RKO (cell line): Measurements from ENCODE around the gene GYPB.
A peak's percentile ranks its signal among the peaks of the same experiment; 100 is the strongest.
"Not testable (repeated sequence)": the region's sequence is repeated elsewhere in the genome, so short reads cannot be mapped to it uniquely, and the experiment has no call there.

ENCODE experiments used
- DNase-seq: peaks from one replicate; pipeline ENCODE4 v3.0.0-alpha.2; 2016; ENCODE audit warnings: low spot score

The GYPB gene

DNA sequence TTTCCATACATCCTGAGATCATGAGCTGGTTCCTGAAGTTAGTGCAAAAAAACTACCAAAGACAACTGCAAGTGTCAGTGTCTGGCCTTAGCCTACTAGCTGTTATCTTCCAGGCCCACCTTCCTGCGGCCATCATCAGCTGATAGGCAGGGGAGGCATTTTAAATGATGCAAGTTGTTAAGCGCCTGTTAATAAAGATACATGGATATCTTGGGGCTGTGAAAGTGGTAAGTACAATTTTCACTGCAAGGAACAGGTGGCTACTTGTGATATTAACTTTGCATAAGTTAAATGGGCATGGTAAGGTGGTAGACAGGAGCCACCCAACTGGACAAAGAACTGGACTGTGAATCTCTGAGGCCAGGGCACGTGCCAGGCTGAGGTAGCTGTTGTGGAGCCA, at the start of gene GYPB:
Gene GYPB, minus strand, starts transcription at position 104 of the 400 bp plus-strand sequence. Its CDS starts 93 bp downstream, at position 11.
- not testable (repeated sequence) for DNase-seq

DNA sequence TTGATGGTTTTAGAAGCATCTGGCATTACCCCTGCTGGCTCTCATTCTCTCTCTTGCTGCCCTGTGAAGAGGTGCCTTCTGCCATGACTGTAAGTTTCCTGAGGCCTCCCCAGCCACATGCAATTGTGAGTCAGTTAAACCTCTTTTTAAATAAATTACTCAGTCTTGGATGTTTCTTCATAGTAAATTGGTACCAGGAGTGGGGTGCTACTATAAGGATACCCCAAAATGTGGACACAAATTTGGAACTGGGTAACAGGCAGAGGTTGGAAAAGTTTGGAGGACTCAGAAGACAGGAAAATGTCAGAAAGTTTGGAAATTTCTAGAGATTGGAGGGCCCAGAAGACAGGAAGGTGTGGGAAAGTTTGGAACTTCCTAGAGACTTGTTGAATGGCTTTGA, 42.4 kb upstream of the GYPB start:
- not testable (repeated sequence) for DNase-seq

DNA sequence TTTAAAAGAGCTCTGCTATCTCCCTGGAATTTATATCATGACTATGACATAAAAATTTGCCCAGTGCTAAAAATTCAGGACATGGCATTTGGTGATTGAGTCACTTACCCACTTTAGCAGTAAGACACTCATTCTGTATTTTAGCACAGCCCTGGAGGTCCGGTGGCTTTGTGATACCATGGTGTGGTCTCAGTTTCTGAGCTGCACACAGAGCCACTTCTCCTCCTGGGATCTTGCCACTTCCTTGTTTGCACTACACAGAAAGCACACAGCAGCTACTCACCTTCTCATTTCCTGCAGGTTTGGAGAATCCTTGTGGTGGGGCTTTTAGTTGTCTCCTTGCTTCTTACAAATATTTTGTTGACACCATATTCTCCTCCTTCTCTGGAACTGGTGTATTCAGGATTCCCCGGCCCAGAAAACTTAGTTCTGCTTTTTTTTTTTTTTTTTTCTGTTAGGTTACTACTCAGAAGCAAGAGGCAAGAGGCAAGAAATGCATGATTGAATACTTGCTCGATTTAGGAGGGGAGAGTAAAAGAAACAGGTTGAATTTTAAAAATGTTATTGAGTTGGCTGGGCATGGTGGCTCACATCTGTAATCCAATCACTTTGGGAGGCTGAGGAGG, 41.2 kb upstream of the GYPB start:
- DNase-seq = not testable (repeated sequence)

DNA sequence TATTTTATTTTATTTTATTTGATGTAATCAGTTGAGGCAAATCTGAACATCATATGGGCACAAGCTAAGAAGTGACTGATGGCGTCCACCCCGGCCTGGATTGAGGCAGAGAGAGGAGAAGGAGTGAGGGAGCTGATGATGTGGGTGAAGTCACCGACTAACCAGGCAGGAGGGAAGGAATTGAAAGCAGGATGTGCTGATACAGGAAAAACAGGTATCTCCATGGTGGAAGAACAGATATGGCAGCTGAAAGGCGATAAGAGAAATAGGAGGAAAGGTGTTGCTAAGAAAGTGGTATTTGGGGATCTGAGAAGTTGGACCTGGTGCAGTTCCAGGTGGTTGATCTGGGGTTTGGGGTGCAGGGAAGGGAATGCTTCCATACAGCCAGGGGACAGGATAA, 37.6 kb upstream of the GYPB start:
- no peak for DNase-seq

DNA sequence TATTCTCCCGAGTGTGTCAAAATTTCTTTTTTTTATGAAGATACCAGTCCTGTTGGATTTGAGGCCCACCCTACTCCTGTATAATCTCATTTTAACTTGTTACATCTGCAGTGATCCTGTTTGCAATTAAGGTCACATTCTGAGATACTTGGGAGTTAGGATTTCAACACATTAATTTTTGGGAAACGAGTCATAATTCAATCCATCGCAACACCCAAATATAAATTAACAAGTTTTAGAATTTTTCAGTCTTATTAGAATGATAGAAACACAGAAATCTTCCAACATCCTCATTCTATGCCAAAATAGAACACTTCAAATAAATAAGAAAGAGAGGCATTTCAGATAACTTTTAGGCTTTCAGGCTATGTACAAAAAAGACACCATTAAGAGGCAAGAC, 36.2 kb upstream of the GYPB start:
- not testable (repeated sequence) for DNase-seq

DNA sequence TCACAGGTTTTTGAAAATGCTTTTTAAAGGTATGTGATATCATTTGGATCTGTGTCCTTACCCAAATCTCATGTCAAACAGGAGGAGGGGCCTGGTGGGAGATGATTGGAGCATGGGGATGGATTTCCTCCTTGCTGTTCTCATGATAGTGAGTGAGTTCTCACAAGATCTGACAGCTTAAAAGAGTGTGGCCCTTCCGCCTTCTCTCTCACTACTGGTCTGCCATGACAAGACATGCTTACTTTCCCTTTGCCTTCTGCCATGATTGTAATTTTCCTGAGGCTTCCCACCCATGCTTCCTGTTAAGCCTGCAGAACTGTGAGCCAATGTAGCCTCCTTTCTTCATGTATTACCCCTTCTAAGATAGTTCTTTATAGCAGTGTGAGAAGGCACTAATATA, 32.3 kb upstream of the GYPB start:
- DNase-seq = not testable (repeated sequence)

DNA sequence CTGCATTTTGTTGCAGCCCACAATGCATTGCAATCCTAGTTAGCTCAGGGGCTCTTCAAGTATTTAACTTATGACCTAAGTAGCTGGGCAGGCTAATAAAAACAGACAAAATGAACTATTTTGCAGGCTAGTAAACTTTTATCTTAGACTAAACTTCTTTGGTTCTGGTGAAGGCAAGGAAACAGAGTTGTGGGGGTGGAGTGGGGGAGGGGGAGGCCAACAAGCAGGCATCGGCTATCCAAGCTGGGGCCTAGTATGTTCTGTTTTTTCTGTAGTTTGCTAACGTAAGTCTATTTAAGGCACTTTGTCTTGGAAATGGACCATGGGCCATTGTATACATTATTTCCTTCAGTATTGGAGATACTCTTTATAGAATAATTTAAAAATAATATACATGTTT, 31.5 kb upstream of the GYPB start:
- DNase-seq = not testable (repeated sequence)

DNA sequence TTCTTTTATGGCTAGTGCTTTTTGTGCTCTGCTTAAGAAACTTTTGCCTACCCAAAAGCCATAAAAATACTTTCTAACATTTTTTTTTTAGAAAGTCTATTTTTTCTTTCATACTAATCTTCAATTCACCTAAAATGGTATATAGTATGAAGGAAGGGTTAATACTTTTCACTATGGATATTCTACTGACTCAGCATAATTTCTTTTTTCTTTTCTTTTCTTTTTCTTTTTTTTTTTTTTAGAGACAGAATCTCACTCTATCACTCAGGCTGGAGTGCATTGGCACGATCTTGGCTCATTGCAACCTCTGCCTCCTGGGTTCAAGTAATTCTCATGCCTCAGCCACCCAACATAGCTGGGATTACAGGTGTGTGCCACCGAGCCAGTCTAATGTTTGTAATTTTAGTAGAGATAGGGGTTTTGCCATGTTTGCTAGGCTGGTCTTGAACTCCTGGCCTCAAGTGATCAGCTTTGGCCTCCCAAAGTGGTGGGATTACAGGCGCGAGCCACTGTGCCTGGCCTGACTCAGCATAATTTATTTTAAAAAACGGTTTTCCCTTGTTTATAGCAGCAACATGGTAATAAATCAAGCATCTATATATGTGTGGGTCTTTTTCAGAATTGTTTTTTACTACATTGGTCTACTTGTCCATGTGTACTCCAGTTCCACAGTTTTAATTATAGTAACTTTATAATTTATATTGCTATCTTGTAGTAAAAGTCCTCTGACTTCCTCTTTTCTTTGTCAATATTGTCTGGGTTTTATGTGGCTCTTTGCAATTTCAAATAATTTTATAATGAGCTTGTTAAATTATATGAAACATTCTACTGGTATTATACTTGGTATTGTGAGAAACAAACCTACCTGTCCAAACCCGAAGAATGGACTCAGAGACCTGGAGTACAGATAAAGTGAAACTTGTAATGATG, 30.6 kb upstream of the GYPB start:
- not testable (repeated sequence) for DNase-seq

DNA sequence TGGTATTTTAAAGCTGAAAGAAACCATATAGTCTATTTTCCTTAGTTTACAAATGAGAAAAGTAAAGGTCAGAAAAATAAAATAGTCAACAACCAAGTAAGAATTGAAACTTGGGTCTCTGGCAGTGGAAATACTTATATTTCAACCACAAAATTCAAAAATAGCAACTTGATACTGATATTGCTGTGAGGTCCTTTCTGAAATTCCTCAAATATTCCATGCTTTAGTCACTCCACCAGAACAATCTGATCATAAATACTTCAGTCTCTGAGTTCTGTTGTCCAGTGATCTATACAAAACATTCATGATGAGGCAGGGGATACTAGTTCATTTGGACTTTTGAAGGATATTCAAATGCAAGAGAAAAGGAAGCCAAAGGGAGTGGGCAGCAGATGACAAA, 25.8 kb upstream of the GYPB start:
- DNase-seq = not testable (repeated sequence)

DNA sequence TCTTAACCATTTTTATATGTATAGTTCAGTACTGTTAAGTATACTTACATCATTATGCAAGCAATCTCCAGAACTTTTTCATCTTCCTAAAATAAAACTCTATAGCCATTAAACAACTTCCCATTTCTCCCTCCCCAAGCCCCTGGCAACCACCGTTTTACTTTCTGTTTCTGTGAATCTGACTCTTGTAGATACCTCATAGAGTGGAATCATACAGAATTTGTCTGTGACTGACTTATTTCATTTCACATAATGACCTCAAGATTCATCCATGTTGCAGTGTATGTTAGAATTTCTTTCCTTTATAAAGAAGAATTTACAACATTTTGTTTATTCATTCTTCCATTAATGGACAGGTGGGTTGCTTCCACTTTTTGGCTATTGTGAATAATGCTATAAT, 13.4 kb upstream of the GYPB start:
- DNase-seq = not testable (repeated sequence)

DNA sequence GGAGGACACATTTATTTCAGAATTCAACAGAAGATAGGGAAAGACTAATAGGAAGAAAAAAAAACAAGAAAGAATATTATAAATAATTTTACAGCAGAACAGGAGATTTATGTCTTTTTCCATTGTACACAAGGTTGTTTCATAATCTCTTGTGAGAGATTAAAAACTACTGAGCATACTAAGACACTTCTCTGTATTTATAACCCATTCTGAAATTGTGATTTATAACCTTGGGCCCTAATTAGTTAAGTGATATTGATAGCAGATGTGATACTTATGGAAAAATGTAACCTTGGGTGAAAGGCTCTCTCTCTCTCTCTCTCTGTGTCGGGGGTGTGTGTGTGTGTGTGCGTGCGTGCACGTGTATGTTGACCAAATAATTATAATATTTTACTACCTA, 12.7 kb upstream of the GYPB start:
- not testable (repeated sequence) for DNase-seq

DNA sequence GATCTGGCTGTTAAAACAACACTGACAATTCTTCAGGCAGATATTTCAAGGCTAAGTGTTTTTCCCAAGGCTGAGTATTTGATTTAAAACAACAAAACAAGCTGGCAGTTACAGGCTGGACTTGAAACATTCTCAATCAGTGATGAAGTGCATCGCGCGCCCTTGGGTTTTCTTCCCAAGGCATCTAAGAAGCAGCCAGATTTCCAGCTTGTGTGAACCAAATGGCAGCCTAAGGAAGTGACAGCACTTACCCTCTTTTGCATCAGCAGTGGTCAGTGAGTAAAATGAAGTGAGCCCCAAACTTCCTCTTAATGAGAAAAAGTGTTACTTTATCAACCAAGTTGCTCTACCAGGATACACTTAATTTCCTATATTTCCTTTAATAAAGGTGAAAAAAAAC, 12.2 kb upstream of the GYPB start:
- DNase-seq = not testable (repeated sequence)

DNA sequence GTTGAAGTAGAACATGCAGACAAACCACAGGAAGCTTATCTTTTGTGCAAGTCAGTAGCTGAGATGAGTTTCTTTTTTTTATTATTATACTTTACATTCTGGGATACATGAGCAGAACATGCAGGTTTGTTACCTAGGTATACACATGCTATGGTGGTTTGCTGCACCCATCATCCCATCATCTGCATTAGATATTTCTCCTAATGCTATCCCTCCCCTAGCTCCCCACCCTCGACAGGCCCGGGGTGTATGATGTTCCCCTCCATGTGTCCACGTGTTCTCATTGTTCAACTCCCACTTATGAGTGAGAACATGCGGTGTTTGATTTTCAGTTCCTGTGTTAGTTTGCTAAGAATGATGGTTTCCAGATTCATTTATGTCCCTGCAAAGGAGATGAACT, 11.5 kb upstream of the GYPB start:
- not testable (repeated sequence) for DNase-seq

DNA sequence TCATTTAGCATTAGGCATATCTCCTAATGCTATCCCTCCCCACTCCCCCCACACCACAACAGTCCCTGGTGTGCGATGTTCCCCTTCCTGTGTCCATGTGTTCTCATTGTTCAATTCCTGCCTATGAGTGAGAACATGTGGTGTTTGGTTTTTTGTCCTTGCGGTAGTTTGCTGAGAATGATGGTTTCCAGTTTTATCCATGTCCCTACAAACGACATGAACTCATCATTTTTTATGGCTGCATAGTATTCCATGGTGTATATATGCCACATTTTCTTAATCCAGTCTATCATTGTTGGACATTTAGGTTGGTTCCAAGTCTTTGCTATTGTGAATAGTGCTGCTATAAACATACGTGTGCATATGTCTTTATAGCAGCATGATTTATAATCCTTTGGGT, 7.5 kb upstream of the GYPB start:
- DNase-seq = not testable (repeated sequence)

DNA sequence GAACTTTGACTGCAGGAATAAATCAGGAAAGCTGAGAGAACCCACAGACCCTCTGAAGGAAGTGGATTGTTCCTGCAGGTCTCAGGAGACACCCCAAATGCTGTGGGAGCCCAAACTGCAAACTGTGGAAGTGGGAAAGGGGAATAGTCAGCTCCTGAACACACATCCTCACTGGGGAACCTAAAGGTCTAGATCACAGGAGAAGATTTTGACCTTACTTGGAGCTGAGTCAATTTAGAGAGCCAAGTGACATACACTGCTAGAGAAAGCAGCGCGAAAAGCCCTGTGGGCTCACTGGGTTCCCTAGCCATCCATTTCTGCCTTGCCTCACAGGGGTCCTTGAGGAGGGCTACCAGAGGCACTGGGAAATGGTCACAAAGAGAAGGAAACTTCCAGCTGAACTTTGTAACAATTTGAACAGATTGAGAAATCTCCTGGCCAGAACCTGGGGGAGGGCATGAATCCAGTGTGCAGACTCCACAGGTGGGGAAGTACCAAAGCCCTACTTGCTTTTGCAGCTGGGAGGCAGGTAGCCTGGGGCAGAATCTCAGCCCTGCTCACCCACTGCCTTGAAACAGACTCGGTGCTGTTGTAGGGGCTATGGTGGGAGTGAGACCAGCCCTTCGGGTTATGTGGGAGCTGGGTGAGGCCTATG, 5.3 kb upstream of the GYPB start:
- not testable (repeated sequence) for DNase-seq

DNA sequence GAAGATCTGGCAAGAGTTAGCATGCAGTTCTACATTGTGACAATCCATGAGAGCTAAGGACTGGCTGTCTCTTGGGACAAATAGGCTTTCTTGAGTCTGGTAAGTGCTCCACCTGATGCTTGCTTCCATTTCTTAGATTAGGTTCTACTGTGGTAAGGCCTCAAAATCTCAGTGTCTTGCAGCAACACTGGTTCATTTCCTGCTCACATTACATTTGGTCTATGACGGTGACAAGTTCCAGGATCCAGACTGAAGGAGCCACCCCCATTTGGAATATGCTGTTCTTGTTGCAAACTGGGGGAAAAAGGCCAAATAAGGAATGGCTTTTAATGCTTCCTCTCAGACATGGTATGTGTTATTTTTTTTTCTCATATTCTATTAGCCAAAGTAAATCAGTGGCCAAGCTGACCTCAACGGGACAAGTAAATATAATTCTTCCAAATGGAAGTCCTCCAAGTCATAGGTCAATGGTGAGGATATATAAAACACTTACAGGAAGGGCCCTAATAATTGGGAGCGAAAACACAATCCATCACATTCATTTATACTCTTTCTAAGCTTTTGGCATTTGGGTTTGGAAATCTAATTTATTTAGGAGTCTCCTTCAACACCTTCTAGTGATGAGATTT, 3.7 kb upstream of the GYPB start:
- DNase-seq = not testable (repeated sequence)

DNA sequence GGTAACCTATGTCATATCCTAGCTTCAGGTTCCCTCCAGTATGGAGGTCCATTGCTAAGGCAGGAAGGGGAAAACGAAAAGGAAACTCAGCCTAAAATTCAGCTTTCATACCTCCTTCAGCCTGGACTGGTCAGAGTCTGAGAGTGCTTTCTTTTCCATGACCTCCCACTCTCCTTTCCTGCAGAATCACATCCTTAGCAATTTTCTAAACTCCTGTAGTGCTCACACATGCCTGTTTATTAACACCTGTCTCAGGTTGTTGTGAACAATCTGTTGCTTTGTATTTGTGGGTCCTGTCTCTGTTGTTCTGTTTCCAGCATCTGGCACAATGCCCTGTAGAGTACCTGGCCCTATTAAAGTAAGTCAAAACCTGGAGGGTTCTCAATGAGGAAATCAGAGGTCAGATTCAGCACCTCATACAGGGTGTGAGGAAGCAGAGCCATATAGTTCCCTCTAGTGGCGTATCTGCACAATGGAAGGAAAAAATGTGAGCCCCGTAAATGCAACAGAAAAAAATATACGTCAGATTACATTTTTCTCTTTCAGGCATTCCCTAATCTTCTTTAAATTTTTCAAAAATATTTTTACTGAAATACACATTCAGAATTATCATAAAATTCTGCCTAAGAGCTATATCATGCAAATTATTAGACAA, 2.3 kb upstream of the GYPB start:
- DNase-seq = peak; percentile 46

DNA sequence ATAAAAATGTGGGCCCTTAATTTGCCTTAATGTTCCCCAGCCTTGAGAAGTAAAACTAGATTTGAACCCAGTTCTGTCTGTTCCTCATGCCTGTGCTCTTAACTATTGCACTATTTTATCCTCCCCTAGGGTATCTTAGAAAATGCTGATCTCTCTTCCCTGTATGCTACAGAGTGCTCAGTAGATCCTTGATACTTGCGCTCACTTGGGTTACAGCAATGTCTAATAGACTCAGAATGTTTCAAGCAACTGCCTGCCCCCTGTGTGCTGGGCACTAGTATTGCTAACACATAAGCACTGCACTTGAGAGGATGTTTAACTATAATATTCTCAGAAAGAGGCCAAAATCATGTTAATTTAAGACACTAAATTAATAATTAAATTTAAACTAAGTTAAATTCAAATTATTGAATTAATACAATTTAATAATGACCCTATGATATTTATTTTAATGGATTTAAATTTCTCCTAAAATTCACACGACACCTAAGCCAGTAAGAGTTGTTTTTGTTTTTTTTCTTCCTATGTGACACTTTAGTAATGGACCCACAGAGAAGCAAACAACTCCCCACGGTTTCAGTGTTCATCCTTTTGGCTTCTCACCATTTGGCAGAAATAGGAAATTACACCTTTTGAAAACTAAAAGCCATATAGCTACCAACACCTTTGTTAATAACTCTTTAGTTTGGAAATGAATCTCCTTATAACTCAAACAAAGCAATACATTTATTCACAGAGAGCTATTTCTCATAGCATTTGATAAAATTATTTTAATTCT, 768 bp downstream of the GYPB start:
- not testable (repeated sequence) for DNase-seq

DNA sequence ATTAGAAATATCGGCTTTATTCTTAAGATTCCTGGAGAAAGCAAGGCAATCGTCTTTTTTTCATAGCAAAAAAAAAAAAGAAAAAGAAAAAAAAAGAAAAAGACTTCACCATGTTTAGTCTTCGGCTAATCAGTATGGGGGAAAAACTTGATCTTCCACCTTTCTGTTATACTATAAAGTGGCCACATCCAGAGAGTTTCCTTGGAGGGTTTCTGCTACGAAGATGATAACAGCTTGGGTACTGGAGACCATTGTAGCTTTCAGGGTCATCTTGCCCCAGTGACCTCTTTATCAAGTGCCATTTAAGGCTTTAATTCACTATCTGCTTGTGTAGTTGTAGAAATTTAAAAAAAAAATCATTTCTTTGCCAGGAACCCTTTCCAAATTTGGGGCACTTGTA, 1.9 kb downstream of the GYPB start:
- DNase-seq = not testable (repeated sequence)

DNA sequence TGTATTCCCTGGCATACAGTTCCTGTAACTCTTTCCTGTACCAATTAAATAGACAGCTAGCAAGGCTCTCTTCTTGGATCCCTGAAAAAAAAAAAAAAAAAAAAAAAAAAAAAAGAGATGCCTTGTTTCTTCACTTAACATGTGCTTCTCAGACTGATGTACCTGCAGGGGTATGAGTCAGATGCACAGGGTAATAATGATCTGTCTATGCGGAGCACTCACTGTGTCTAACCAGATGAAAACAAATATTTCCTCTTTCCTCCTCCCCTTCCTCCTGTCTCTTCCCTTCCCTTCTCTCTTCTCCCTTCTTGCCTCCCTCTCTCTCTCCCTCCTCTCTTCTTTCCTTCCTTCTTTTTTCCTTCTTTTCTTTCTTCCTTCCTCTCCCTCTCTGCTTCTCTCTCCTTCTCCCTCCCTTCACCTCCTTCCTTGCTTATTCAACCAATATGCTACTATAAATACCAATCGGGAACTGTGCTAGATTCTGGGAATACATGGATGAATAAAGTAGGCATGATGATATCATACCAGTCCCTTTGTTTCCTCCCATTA, 3.0 kb downstream of the GYPB start:
- not testable (repeated sequence) for DNase-seq

DNA sequence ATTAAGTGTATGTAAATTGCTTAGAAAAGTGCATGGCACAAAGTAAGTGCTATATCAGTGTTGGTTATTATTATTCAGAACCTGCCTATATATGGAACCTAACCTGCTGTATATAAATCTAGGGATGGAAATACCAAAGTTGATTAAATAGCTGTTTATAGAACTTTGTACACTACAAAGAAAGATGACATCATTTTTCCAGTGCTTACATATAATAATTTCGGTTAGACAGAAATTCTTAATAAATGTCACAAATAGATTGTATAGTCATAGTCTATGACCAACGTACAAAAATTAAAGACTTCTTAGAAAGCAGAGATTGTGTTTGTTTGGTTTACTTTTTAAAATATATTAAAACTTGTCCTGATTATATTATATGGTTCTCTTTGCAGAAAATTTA, 4.4 kb downstream of the GYPB start:
- DNase-seq = no peak
